ENCODE measurements around the gene MCCC2. TPM values are rescaled to one million over a fixed set of nuclear protein-coding genes. Genes with fewer than 3 reads are reported as not detected.

MCCC2 gene
- total and polyA plus RNA-seq, 10 of the 15 experiments (the other 5 are each of a cell fraction or from before 2014, with no cell fraction given): 22.2 to 106 (median 77.7) TPM

DNA sequence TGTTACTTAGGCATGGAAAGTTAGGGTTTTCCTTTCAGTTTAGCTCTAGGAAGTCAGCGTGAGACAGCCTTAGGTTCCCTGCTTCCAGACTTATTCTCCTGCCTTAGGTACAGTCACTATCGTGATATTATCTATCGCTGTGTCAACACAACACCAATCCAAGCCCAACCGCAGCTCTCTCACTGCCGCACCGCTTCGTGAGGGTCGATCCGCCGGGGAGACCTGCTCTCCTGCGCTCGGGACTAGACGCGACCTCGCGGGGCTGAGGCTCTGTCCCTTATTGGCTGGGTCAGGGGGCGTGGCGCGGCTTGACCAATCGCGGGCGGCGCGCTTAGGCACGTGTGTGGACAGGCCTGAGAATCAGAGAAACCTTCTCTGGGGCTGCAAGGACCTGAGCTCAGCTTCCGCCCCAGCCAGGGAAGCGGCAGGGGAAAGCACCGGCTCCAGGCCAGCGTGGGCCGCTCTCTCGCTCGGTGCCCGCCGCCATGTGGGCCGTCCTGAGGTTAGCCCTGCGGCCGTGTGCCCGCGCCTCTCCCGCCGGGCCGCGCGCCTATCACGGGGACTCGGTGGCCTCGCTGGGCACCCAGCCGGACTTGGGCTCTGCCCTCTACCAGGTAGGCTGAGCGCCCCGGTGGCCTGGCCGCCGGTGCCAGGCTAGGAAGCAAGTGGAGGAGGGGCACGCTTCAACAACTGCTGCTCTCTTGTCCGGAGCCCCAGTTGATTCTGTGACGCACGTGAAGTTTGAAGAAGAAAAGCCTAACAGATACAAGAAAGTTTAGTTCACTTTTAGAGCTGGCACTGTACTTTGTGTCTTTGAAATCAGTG is at the start of gene MCCC2 (continued):
- TF ChIP-seq, protein P1, sequence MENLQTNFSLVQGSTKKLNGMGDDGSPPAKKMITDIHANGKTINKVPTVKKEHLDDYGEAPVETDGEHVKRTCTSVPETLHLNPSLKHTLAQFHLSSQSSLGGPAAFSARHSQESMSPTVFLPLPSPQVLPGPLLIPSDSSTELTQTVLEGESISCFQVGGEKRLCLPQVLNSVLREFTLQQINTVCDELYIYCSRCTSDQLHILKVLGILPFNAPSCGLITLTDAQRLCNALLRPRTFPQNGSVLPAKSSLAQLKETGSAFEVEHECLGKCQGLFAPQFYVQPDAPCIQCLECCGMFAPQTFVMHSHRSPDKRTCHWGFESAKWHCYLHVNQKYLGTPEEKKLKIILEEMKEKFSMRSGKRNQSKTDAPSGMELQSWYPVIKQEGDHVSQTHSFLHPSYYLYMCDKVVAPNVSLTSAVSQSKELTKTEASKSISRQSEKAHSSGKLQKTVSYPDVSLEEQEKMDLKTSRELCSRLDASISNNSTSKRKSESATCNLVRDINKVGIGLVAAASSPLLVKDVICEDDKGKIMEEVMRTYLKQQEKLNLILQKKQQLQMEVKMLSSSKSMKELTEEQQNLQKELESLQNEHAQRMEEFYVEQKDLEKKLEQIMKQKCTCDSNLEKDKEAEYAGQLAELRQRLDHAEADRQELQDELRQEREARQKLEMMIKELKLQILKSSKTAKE (IDR thresholded peaks at IDR 0.05; ENCODE audit: low read depth, poor library complexity, severe bottlenecking): peak; percentile 39
- TF ChIP-seq, protein P2, sequence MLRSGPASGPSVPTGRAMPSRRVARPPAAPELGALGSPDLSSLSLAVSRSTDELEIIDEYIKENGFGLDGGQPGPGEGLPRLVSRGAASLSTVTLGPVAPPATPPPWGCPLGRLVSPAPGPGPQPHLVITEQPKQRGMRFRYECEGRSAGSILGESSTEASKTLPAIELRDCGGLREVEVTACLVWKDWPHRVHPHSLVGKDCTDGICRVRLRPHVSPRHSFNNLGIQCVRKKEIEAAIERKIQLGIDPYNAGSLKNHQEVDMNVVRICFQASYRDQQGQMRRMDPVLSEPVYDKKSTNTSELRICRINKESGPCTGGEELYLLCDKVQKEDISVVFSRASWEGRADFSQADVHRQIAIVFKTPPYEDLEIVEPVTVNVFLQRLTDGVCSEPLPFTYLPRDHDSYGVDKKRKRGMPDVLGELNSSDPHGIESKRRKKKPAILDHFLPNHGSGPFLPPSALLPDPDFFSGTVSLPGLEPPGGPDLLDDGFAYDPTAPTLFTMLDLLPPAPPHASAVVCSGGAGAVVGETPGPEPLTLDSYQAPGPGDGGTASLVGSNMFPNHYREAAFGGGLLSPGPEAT (IDR thresholded peaks at IDR 0.05; ENCODE audit: low read depth): peak; percentile 40
- no peak for TF ChIP-seq MYB (IDR thresholded peaks at IDR 0.05; ENCODE audit: borderline replicate concordance, low read depth, low read length)
- TF ChIP-seq CHD1 (IDR thresholded peaks at IDR 0.05; ENCODE audit: low read depth, low read length): no peak
- 0 out of 2 replicates have a peak, but pooled peaks have one; percentile 10 for TF ChIP-seq BRCA1 (IDR thresholded peaks at IDR 0.05; ENCODE audit: low read depth, low read length)
- no peak for TF ChIP-seq CBX3 (IDR thresholded peaks at IDR 0.05; ENCODE audit: borderline replicate concordance, low read depth)
- TF ChIP-seq CHD4 (IDR thresholded peaks at IDR 0.05): no peak
- peak; percentile 80; the same call in 1 of the 2 replicates for TF ChIP-seq NFYB (IDR thresholded peaks at IDR 0.05; ENCODE audit: insufficient read depth, low read depth, low read length)
- peak; percentile 95 for TF ChIP-seq CHD2 (IDR thresholded peaks at IDR 0.05; ENCODE audit: borderline replicate concordance, low read depth, low read length)
- TF ChIP-seq SRF (IDR thresholded peaks at IDR 0.05; ENCODE audit: low read depth in 2 of 2, low read length in 2 of 2): 0 out of 4 replicates have a peak, but pooled peaks of 1 of the 2 experiments have one; percentile 53
- TF ChIP-seq TARDBP (IDR thresholded peaks at IDR 0.05; ENCODE audit: borderline replicate concordance): no peak
- TF ChIP-seq, protein P3, sequence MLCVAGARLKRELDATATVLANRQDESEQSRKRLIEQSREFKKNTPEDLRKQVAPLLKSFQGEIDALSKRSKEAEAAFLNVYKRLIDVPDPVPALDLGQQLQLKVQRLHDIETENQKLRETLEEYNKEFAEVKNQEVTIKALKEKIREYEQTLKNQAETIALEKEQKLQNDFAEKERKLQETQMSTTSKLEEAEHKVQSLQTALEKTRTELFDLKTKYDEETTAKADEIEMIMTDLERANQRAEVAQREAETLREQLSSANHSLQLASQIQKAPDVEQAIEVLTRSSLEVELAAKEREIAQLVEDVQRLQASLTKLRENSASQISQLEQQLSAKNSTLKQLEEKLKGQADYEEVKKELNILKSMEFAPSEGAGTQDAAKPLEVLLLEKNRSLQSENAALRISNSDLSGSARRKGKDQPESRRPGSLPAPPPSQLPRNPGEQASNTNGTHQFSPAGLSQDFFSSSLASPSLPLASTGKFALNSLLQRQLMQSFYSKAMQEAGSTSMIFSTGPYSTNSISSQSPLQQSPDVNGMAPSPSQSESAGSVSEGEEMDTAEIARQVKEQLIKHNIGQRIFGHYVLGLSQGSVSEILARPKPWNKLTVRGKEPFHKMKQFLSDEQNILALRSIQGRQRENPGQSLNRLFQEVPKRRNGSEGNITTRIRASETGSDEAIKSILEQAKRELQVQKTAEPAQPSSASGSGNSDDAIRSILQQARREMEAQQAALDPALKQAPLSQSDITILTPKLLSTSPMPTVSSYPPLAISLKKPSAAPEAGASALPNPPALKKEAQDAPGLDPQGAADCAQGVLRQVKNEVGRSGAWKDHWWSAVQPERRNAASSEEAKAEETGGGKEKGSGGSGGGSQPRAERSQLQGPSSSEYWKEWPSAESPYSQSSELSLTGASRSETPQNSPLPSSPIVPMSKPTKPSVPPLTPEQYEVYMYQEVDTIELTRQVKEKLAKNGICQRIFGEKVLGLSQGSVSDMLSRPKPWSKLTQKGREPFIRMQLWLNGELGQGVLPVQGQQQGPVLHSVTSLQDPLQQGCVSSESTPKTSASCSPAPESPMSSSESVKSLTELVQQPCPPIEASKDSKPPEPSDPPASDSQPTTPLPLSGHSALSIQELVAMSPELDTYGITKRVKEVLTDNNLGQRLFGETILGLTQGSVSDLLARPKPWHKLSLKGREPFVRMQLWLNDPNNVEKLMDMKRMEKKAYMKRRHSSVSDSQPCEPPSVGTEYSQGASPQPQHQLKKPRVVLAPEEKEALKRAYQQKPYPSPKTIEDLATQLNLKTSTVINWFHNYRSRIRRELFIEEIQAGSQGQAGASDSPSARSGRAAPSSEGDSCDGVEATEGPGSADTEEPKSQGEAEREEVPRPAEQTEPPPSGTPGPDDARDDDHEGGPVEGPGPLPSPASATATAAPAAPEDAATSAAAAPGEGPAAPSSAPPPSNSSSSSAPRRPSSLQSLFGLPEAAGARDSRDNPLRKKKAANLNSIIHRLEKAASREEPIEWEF (IDR thresholded peaks at IDR 0.05; ENCODE audit: insufficient replicate concordance, low read depth, low read length): no peak
- TF ChIP-seq PML (IDR thresholded peaks at IDR 0.05; ENCODE audit: low read length): peak; percentile 90
- TF ChIP-seq SIX5 (IDR thresholded peaks at IDR 0.05; ENCODE audit: low read depth, low read length, severe bottlenecking): no peak
- TF ChIP-seq CREM (IDR thresholded peaks at IDR 0.05; ENCODE audit: low read depth): no peak
- TF ChIP-seq SUPT20H (IDR thresholded peaks at IDR 0.05; ENCODE audit: borderline replicate concordance, control insufficient read depth, low read depth, low read length): no peak
